HUES64 (cell line): ENCODE data around the gene RAB25.
A peak's percentile ranks its signal among the peaks of the same experiment; 100 is the strongest.

Experiments used
- H3K27ac ChIP-seq: 2 replicates; pipeline ENCODE4 v1.7.0; 2013; ENCODE audit warnings: low read depth, low read length, inconsistent platforms
- H3K27me3 ChIP-seq: 2 replicates; pipeline ENCODE4 v1.6.1; 2013; ENCODE audit warnings: mild to moderate bottlenecking, low read length; ENCODE audit not compliant: insufficient read depth
- H3K36me3 ChIP-seq: 2 replicates; pipeline ENCODE4 v1.6.1; 2013; ENCODE audit warnings: mild to moderate bottlenecking, low read length; ENCODE audit not compliant: insufficient read depth
- H3K4me1 ChIP-seq: 2 replicates; pipeline ENCODE4 v1.6.1; 2013; ENCODE audit warnings: mild to moderate bottlenecking, low read length, moderate library complexity; ENCODE audit not compliant: insufficient read depth
- H3K4me3 ChIP-seq: 2 replicates; pipeline ENCODE4 v1.5.1; 2013; ENCODE audit warnings: mild to moderate bottlenecking, low read length, moderate library complexity
- H3K9ac ChIP-seq: 2 replicates; pipeline ENCODE4 v1.6.1; 2013; ENCODE audit warnings: mild to moderate bottlenecking, low read depth, low read length
- H3K9me3 ChIP-seq: 2 replicates; pipeline ENCODE4 v1.6.1; 2013; ENCODE audit warnings: low read depth, low read length; ENCODE audit not compliant: insufficient read depth
- WGBS: fragments of 150-250, 120-280 bp; methylation state at CpG from one replicate; pipeline ENCODE4 v1.1.7; 2013; ENCODE audit warnings: missing lambda C conversion rate; 5-methylcytosine and 5-hydroxymethylcytosine counted together

Gene RAB25

DNA sequence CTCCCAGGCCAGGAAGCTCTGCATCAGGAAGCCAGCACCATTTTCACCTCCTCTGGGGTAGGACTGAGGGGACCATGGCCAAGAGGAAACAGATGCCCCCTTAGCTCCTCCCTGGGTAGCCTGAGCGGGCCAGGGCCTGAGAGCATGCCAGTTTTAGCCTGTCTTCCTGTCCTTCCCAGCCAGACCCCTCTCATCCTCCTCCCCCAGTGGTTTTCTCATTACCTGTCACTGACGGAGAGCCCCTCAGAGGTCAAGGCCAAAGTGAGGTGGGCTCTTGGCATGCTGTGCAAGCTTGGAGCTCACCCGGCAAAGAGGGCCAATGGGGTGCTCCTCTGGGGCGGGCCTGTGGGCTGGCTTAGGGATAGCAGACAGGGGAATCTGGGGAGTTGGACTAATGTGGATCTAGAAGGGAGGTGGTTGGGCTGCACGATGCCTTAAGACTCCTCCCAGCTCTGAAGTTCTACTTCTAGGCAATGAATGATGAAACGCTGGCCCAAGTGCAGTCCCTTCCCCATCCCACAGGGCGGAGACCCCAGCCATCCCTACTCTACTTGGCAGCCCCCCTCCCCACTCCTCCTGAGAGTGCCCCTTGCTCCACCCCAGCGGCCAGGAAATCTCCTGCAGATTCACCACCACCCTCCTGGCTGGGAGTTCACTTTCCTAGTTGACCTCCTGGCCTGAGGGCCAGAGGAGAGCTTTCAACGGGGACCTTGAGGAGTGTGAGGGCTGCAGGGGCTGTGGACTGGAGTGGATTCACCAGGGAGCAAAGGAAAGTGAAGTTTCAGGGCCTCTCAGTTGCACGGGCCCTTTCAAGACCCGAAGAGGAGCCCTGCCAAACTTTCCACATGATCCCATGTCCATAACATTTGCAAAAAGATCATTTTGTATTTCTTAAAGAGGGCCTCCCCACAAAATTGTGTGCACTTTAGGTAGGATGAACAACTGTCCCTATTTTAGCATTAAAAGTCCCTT is 44.2 kb downstream of the RAB25 start:
- no peaks in the 10 kb centered on the region for H3K9me3 ChIP-seq
- H3K4me1 ChIP-seq, result peaks cover 40% of the 10 kb centered on the region
- H3K27me3 ChIP-seq, result no peaks in the 10 kb centered on the region
- peak overlapping the region; percentile 90; the same call in 1 of the 2 replicates for H3K9ac ChIP-seq
- peak overlapping the region; percentile 67 for H3K4me3 ChIP-seq
- WGBS, result 40% methylated on average over 11 of the region's 11 CpGs
- H3K36me3 ChIP-seq, result no peaks in the 10 kb centered on the region
- peak overlapping the region; percentile 98 for H3K27ac ChIP-seq

- Histone ChIP-seq H3K9ac (peak overlapping the region; percentile 54; the same call in 1 of the 2 replicates), H3K9me3 (no peaks in the 10 kb centered on the region), H3K4me1 (peaks cover 40% of the 10 kb centered on the region), H3K4me3 (peak overlapping the region; percentile 24), H3K27me3 (no peaks in the 10 kb centered on the region), H3K36me3 (no peaks in the 10 kb centered on the region), H3K27ac (peak overlapping the region; percentile 98)
- WGBS, result 16% methylated on average over 10 of the region's 14 CpGs
Observed at GRCh38 chr1:156106624-156107488, 45.9 kb downstream of the RAB25 start.

DNA sequence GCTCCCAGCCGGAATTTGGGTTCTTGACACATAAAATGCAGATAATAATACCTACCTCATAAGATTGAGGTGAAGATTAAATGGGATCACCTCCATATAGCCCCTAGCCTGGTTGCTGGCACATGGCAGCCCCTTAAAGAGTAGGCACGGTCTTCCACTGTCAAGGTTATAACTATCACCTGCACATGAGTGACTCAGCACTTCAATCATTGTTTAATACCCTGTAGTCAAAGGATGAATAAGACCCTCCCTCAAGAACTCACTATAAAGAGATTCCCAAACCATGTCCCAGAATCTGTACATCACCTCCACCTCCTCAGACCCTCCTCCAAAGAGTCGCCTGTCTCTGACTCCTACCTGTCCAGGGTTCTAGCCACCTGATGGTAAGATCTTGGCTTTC is 47.1 kb downstream of the RAB25 start:
- Histone ChIP-seq H3K36me3 (no peaks in the 10 kb centered on the region), H3K4me3 (no peak overlapping the region), H3K27ac (no peak overlapping the region), H3K9me3 (no peaks in the 10 kb centered on the region), H3K9ac (no peak overlapping the region), H3K4me1 (peaks cover 37% of the 10 kb centered on the region), H3K27me3 (no peaks in the 10 kb centered on the region)
- 94% methylated on average over 3 of the region's 3 CpGs for WGBS

- no peak overlapping the region for H3K4me3 ChIP-seq
- H3K9me3 ChIP-seq, result no peaks in the 10 kb centered on the region
- H3K27ac ChIP-seq, result no peak overlapping the region
- H3K27me3 ChIP-seq, result no peaks in the 10 kb centered on the region
- WGBS, result 91% methylated on average over 5 of the region's 6 CpGs
- no peak overlapping the region for H3K9ac ChIP-seq
- peaks cover 37% of the 10 kb centered on the region for H3K4me1 ChIP-seq
- H3K36me3 ChIP-seq, result no peaks in the 10 kb centered on the region
Observed at GRCh38 chr1:156108664-156109241, 47.8 kb downstream of the RAB25 start.

GRCh38 chr1:156110252-156110651 is 49.3 kb downstream of the RAB25 start:
- no peaks in the 10 kb centered on the region for H3K27me3 ChIP-seq
- 82% methylated on average over 2 of the region's 2 CpGs for WGBS
- H3K4me1 ChIP-seq, result peaks cover 27% of the 10 kb centered on the region
- no peak overlapping the region for H3K4me3 ChIP-seq
- H3K9me3 ChIP-seq, result no peaks in the 10 kb centered on the region
- H3K9ac ChIP-seq, result no peak overlapping the region
- no peaks in the 10 kb centered on the region for H3K36me3 ChIP-seq
- H3K27ac ChIP-seq, result no peak overlapping the region

DNA sequence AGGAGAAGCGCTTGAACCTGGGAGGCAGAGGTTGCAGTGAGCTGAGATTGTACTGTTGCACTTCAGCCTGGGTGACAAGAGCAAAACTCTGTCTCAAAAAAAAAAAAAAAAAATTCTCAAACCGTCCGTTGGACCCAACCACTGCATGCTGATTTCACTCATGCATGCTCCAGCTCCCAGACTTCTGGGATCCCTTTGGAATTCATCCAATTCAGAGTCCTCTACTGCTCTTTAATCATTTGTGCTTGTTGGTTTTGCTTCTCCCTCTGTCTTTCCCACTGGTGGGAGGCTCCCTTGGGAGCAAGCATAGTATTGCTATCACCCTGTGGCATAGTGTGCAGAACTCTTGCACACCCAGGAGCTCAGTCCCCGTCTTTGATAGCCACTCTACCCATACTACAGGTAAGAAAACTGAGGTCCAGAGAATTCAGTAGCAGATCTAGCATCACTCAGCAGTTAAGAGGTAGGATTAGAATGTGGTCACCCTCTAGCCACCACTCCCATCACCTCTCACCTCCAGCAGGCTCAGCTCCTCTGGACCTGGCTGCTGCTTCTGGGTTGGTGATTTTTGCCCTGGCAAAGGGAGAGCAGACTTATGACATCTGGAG is 50.5 kb downstream of the RAB25 start:
- Histone ChIP-seq H3K9me3 (no peaks in the 10 kb centered on the region), H3K4me3 (no peak overlapping the region), H3K27me3 (no peaks in the 10 kb centered on the region), H3K4me1 (peaks cover 21% of the 10 kb centered on the region), H3K27ac (no peak overlapping the region), H3K36me3 (no peaks in the 10 kb centered on the region), H3K9ac (no peak overlapping the region)
- 92% methylated on average over 4 of the region's 4 CpGs for WGBS

DNA sequence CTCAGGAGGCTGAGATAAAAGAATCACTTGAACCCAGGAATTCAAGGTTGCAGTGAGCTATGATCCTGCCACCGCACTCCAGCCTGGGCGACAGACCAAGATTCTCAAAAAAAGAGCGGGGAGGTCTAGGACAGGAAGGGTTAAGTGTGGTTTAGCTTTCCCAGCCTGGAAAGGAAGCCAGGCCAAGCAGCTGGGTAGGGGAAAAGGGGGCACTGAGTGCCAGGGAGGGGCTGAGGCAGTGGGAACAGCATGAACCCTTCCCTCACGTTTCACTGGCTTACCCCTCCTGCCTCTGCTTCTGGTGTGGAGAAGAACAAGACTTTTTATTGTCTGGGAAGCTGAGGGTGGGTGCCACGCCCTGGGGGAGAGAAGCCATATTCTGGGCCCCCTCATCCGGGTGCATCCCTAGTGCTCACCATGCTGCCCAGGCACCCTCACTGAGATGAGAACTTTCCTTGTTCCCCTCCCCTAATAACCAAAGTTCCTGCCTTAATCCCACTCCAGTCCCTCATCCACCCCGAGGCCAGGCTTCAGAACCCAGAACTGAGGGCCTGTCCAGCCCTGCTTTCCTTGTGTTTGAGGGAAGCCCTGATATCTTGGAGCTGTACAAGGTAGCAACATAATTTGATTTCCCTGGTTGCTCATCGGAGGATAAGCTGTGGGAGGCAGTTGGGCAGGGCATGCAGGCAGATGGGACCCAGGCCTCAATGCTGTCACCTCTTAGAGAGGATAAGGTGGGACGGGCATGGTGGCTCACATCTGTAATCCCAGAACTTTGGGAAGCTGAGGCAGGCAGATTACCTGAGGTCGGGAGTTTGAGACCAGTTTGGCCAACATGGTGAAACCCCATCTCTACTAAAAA is 51.5 kb downstream of the RAB25 start:
- no peak overlapping the region for H3K27ac ChIP-seq
- 90% methylated on average over 9 of the region's 10 CpGs for WGBS
- H3K36me3 ChIP-seq, result no peaks in the 10 kb centered on the region
- H3K27me3 ChIP-seq, result no peaks in the 10 kb centered on the region
- H3K4me3 ChIP-seq, result no peak overlapping the region
- peaks cover 13% of the 10 kb centered on the region for H3K4me1 ChIP-seq
- no peaks in the 10 kb centered on the region for H3K9me3 ChIP-seq
- H3K9ac ChIP-seq, result no peak overlapping the region

GRCh38 chr1:156113282-156113950 is 52.5 kb downstream of the RAB25 start:
- H3K27ac ChIP-seq, result no peak overlapping the region
- peak overlapping the region; percentile 28; the same call in 1 of the 2 replicates for H3K9ac ChIP-seq
- H3K9me3 ChIP-seq, result no peaks in the 10 kb centered on the region
- WGBS, result 70% methylated on average over 4 of the region's 4 CpGs
- H3K4me3 ChIP-seq, result no peak overlapping the region
- H3K4me1 ChIP-seq, result peaks cover 15% of the 10 kb centered on the region
- H3K36me3 ChIP-seq, result no peaks in the 10 kb centered on the region
- H3K27me3 ChIP-seq, result no peaks in the 10 kb centered on the region

DNA sequence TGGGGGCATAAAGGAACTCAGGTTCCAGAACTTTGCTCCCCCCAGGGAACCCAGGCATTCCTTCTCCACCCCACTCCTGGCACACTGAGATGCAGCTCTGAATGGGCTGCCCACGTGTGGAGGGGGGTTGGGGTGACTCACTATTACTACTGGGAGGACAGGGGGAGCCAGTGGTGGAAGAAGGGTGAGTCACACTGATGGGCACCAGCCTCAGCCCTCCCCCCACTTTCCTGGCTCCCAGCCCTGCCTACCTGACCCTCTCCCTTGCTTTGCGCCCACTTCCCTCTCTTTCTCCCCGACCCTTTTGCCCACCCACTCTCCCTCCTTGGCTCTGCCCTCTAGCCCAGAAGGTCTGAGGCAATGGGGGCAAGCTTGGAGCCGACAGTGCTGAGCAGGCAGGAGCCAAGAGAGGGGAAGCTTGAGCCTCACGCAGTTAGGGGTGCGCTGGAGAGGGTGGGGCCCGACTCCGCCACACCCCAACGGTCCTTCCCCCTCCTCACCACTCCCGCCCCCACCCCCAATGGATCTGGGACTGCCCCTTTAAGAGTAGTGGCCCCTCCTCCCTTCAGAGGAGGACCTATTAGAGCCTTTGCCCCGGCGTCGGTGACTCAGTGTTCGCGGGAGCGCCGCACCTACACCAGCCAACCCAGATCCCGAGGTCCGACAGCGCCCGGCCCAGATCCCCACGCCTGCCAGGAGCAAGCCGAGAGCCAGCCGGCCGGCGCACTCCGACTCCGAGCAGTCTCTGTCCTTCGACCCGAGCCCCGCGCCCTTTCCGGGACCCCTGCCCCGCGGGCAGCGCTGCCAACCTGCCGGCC is 53.4 kb downstream of the RAB25 start, which contains the start of gene LMNA:
TSS of gene LMNA (plus strand) at position 611 of the 818 bp plus-strand sequence. CDS start 208 bp downstream, outside the sequence.
- peaks cover 18% of the 10 kb centered on the region for H3K4me1 ChIP-seq
- H3K27ac ChIP-seq, result peak within 1 kb of the TSS; percentile 76
- H3K27me3 ChIP-seq, result no peaks in the 10 kb centered on the region
- under 1% methylated on average over 34 of the region's 37 CpGs for WGBS
- no peaks in the 10 kb centered on the region for H3K36me3 ChIP-seq
- H3K9me3 ChIP-seq, result no peaks in the 10 kb centered on the region
- peak within 1 kb of the TSS; percentile 93 for H3K4me3 ChIP-seq
- peak within 1 kb of the TSS; percentile 66 for H3K9ac ChIP-seq
